HPDE6-E6E7 (cell line): ENCODE data around the gene WNT4.

ENCODE experiments used
- DNase-seq: peaks from one replicate; pipeline ENCODE4 v3.0.0; 2011; ENCODE audit warnings: missing footprints; ENCODE audit errors: extremely low spot score

WNT4 gene

GRCh38 chr1:22163564-22163963, 20.7 kb upstream of the WNT4 start:
- no peak for DNase-seq

- DNase-seq, result no peak
These were observed 20.2 kb upstream of the WNT4 start for GRCh38 chr1:22163137-22163536.

- no peak for DNase-seq
These were observed 17.0 kb upstream of the WNT4 start for GRCh38 chr1:22159891-22160290.

GRCh38 chr1:22158654-22159053, 15.8 kb upstream of the WNT4 start:
- DNase-seq, result no peak

- DNase-seq, result no peak
These were observed 14.6 kb upstream of the WNT4 start for GRCh38 chr1:22157359-22157966.

- DNase-seq, result no peak
These were observed 12.6 kb upstream of the WNT4 start for GRCh38 chr1:22155517-22155916.

DNA sequence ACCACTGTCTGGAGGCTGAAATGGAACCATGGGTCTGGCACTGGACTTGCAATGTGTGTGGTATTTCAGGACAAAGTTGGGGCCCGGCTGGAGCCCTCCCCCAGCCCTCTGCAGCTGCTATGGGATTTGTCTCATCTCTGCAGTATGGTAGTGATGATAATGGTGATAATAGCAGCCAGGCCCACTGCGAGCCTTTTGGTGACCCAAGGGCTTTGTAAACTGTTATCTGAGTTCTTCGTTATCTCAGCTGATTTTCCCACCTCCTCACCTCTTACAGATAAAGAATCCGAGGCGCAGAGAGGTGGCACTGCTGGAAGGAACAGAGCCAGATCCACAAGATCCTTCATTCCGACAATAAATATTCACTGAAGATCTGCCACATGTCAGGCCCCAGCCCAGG, 11.7 kb upstream of the WNT4 start:
- DNase-seq, result no peak

- no peak for DNase-seq
These were observed 11.0 kb upstream of the WNT4 start for GRCh38 chr1:22153660-22154437.

DNA sequence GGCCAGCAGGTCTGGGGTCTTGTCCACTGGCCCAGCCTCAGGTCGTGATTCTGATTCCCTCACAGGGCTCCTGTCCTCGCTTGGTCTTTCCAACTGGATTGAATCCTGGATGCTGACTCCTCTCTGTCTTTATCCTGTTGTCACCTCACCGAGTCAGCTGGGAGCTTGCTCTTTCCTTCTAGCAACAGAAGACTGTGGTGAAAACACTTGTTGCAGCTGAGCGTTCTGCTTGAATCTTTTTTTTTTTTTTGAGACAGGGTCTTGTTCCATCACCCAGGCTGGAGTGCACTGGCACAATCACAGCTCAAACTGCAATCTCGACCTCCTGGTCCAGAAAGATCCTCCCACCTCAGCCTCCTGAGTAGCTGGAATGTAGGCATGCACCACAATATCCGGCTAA, 8.0 kb upstream of the WNT4 start:
- DNase-seq, result no peak

GRCh38 chr1:22142315-22143064, 407 bp downstream of the WNT4 start:
- peak; percentile 40 for DNase-seq

DNA sequence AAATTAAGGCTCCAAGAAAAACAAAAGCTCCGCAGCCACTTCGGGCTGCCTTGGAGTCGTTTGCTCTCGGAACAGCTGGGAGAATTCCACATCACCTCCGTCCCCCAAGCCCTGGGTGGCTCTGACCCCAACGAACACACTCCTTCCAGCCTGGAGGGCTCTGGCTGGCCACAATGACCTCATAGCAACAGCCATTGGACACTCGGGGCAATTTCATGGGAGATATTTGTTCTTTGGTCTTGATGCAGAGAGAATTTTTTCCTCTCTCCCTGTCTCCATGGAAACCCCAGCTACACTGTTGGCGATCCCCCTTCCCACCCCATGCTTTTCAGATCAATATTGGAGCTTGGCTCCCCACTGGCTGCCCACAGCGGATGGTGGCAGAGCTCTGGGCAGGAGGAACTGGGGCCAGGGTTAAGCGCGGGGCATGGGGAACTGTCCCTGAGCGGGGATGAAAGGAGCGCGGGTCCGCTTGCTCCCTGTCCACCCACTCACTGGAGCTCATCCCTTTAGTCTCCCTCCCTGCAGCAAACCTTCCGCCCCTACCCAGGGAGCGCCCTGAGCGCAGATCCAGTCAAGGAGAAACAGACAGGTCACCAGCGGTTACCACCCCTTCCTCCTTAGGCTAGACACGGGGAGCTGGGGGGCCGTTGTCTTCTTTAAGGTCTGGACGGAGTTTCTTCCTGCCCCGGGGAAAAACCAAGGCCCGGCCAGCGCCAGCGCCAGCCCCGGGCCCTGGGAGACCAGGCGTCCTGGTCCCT, 1.2 kb downstream of the WNT4 start:
- no peak for DNase-seq

GRCh38 chr1:22140694-22141093, 2.2 kb downstream of the WNT4 start:
- DNase-seq, result no peak

GRCh38 chr1:22139817-22140216, 3.1 kb downstream of the WNT4 start:
- DNase-seq, result no peak

DNA sequence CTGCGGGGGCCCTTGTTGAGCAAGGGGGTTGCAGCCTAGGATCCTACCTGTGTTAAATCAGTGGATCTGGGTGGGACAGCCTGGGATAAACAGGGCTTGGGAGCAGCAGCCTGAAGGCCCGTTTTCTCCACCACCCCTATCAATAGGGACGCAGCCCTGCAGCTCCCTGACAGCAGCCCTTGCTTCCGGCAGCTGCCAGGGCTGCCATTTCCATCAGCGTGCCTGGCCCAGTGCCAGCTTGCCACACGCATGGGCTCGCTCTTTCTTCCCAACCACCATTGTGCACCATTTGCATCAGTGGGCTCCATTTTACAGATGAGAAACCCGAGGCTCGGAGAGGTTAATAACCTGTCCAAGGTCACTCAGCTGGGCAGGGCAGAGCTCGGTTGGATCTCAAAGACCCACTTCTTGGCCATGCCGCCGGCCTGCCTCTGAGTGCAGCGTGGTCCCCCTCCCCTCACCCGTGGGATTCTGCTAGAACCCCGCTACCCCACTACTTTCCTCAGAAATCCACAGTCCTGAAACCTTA, 3.8 kb downstream of the WNT4 start:
- no peak for DNase-seq

DNA sequence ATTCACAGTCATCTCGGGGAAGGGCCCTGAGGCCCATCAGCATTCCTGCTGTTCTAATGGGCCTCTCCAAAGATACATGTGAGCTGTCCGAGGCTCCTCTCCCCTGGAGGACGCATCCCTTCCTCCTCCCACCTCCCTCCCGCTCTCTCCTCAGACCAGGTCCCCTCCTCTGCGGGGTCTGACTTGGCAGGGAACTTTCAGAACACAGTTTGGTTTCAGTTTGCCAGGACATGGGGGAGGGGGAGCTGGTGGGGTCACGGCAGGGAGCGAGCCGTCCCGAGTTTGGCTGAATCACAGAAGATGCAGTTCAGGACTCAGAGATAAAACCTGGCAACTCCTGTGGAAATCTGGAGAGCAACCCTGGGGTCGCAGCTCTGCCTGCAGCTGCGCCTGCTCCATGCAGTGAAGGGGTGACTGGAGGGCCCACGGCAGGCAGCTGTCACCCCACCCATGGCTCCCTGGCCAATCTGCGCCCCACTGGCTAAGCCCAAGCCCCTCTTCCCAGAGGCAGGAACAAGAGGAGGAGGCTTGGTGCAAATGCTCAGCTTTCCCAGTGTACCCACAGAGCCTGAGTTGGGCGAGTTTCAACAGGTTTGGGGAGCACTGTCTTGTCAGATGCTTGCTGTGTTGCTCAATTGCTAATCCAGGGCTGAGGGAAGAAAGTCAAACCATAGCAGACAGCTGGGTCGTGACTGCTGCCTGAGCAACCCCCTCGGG, 5.7 kb downstream of the WNT4 start:
- peak; percentile 84 for DNase-seq

GRCh38 chr1:22133931-22134324, 9.0 kb downstream of the WNT4 start:
- DNase-seq, result no peak

DNA sequence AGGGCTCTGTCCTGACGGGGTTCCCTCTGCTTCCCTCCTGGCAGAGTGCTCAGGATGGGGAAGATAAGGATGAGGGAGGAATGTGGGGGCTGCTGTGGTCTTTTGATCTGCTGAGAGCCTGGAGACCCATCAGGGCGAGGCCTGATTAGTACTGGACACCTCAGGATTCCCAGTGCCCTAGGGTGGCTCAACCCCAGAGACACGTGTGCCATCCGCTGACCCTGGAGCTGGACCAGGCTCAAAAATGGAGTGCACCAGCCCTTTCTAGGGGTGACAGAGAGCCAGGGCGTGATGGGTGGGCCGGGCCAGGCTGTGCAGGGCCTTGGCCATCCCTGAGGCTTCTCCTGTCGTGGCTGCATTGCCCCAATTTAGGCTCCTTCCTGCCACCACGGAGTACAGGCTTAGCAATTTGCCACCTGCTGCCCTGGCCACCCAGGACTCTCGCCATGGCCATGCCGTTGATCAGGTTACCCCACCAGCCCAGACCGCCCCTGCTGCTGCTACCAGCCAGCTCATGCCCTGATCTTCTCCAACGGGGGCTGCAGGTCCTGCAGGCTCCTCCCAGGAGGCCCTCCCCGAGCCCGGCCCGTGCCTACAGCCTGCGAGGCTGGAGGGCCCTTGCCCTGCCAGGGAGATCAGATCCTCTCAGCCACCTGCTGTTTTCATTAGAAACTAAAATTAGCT, 9.5 kb downstream of the WNT4 start:
- DNase-seq, result no peak

- peak; percentile 85 for DNase-seq
These were observed 10.2 kb downstream of the WNT4 start for GRCh38 chr1:22132517-22133235.

DNA sequence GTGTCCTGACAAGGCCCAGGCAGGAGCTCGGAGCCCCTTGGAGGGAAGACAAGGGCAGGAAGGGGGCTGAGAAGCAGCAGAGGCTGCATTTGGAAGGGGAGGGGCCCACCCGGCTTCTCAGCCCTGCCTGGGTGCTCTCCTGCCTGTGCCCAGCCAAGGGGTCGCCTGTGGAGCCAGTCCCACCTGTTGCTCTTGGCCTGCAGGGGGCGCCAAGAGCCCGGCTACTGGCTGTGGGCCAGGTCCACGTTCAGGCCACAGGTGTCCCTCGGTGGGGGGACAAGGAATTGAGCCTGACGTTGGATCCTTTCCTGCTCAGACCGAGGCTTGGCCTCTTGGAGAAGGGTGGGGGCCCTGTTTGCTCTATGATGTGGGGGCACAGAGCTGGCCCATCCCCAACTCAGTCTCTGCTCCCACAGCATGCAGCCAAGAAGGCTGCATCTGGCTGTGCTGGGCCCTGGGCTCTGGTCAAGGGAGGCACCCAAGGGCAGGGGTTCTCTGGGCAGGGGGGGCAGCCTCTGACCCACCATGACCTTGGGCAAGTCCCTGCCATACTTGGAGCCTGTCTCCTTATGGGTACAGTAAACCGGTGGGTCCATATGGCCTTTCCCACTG, 10.9 kb downstream of the WNT4 start:
- peak; percentile 48 for DNase-seq

GRCh38 chr1:22131062-22131461, 11.8 kb downstream of the WNT4 start:
- DNase-seq, result no peak
